ENCODE measurements around the gene GORAB.

GRCh38 chr1:170594066-170594626, 62.2 kb downstream of the GORAB start:
- no peak for TF ChIP-seq CTCF (IDR thresholded peaks at IDR 0.05)
- no peak for TF ChIP-seq POLR2A (IDR thresholded peaks at IDR 0.05)

Measured in prostate gland (tissue), 2 donors.